Trophoblast cell (in vitro differentiated cells and primary cell): ENCODE results near the gene ASIC3.
"Not testable (repeated sequence)": the region's sequence is repeated elsewhere in the genome, so short reads cannot be mapped to it uniquely, and the experiment has no call there.

Experiments
- DNase-seq, 2 donors: peaks; one replicate each; pipeline ENCODE4 v3.0.0-alpha.2; 2016
- H2AFZ ChIP-seq: 2 replicates; pipeline ENCODE4 v1.6.1; 2013; ENCODE audit warnings: low read length, moderate library complexity, mild to moderate bottlenecking; ENCODE audit not compliant: insufficient read depth, poor library complexity
- H2AK5ac ChIP-seq: 2 replicates; pipeline ENCODE4 v1.6.1; 2013; ENCODE audit warnings: mild to moderate bottlenecking, low read length
- H2BK120ac ChIP-seq: 2 replicates; pipeline ENCODE4 v1.6.1; 2013; ENCODE audit warnings: low read length, mild to moderate bottlenecking, moderate library complexity; ENCODE audit not compliant: insufficient read depth, poor library complexity
- H2BK12ac ChIP-seq: 2 replicates; pipeline ENCODE4 v1.6.1; 2013; ENCODE audit warnings: mild to moderate bottlenecking, low read length, moderate library complexity
- H2BK5ac ChIP-seq: 2 replicates; pipeline ENCODE4 v1.6.1; 2013; ENCODE audit warnings: low read length, low read depth, moderate library complexity, mild to moderate bottlenecking; ENCODE audit not compliant: poor library complexity
- H3K14ac ChIP-seq: 2 replicates; pipeline ENCODE4 v1.6.1; 2013; ENCODE audit warnings: mild to moderate bottlenecking, low read length
- H3K18ac ChIP-seq: 2 replicates; pipeline ENCODE4 v1.6.1; 2013; ENCODE audit warnings: mild to moderate bottlenecking, low read length
- H3K23ac ChIP-seq: 2 replicates; pipeline ENCODE4 v1.6.1; 2013; ENCODE audit warnings: low read length
- H3K27ac ChIP-seq: 2 replicates; pipeline ENCODE4 v1.5.1; 2013; ENCODE audit warnings: low read depth, mild to moderate bottlenecking, inconsistent platforms, low read length, moderate library complexity
- H3K27me3 ChIP-seq: 2 replicates; pipeline ENCODE4 v1.6.1; 2013; ENCODE audit warnings: inconsistent platforms, mild to moderate bottlenecking, low read length, moderate library complexity; ENCODE audit not compliant: insufficient read depth
- H3K36me3 ChIP-seq, 2 experiments: 1 replicate in 1 of 2; 2 replicates in 1 of 2; pipeline ENCODE4 v1.6.1; 2013; ENCODE audit warnings: low read length in 2 of 2, mild to moderate bottlenecking in 2 of 2, moderate library complexity in 1 of 2; ENCODE audit not compliant: insufficient read depth in 2 of 2, control insufficient read depth in 1 of 2
- H3K4ac ChIP-seq: 2 replicates; pipeline ENCODE4 v1.6.1; 2013; ENCODE audit warnings: low read depth, mild to moderate bottlenecking, low read length, moderate library complexity
- H3K4me1 ChIP-seq, 2 experiments: 1 replicate in 1 of 2; 2 replicates in 1 of 2; pipeline ENCODE4 v1.6.1; 2013; ENCODE audit warnings: low read length in 2 of 2, mild to moderate bottlenecking in 2 of 2, moderate library complexity in 1 of 2; ENCODE audit not compliant: insufficient read depth in 2 of 2, control insufficient read depth in 1 of 2
- H3K4me2 ChIP-seq: 2 replicates; pipeline ENCODE4 v1.6.1; 2013; ENCODE audit warnings: inconsistent platforms, mild to moderate bottlenecking, low read length, moderate library complexity
- H3K4me3 ChIP-seq: 2 replicates; pipeline ENCODE4 v1.5.1; 2013; ENCODE audit warnings: mild to moderate bottlenecking, low read depth, low read length, inconsistent platforms
- H3K79me1 ChIP-seq: one replicate; pipeline ENCODE4 v1.6.1; 2013; ENCODE audit warnings: low read length
- H3K79me2 ChIP-seq: 2 replicates; pipeline ENCODE4 v1.6.1; 2013; ENCODE audit warnings: low read length, mild to moderate bottlenecking; ENCODE audit not compliant: control insufficient read depth, insufficient read depth, poor library complexity
- H3K9ac ChIP-seq: 2 replicates; pipeline ENCODE4 v1.6.1; 2013; ENCODE audit warnings: mild to moderate bottlenecking, low read length
- H3K9me3 ChIP-seq: 2 replicates; pipeline ENCODE4 v1.6.1; 2013; ENCODE audit warnings: low read depth, mild to moderate bottlenecking, control low read depth, inconsistent platforms, low read length; ENCODE audit not compliant: insufficient read depth
- H4K12ac ChIP-seq: 2 replicates; pipeline ENCODE4 v1.6.1; 2013; ENCODE audit warnings: low read depth, mild to moderate bottlenecking, low read length, moderate library complexity
- H4K8ac ChIP-seq: 2 replicates; pipeline ENCODE4 v1.6.1; 2013; ENCODE audit warnings: low read depth, mild to moderate bottlenecking, low read length, moderate library complexity
- H4K91ac ChIP-seq: one replicate; pipeline ENCODE4 v1.6.1; 2013; ENCODE audit warnings: low read depth, mild to moderate bottlenecking, low read length, moderate library complexity
- WGBS: extraction: QIAGEN DNeasy Blood & Tissue Kit; methylation state at CpG from one replicate; pipeline ENCODE4 v1.1.7; 2013; ENCODE audit warnings: missing lambda C conversion rate; ENCODE audit not compliant: insufficient read length, insufficient coverage; ENCODE audit errors: extremely low coverage; 5-methylcytosine and 5-hydroxymethylcytosine counted together

Gene ASIC3

DNA sequence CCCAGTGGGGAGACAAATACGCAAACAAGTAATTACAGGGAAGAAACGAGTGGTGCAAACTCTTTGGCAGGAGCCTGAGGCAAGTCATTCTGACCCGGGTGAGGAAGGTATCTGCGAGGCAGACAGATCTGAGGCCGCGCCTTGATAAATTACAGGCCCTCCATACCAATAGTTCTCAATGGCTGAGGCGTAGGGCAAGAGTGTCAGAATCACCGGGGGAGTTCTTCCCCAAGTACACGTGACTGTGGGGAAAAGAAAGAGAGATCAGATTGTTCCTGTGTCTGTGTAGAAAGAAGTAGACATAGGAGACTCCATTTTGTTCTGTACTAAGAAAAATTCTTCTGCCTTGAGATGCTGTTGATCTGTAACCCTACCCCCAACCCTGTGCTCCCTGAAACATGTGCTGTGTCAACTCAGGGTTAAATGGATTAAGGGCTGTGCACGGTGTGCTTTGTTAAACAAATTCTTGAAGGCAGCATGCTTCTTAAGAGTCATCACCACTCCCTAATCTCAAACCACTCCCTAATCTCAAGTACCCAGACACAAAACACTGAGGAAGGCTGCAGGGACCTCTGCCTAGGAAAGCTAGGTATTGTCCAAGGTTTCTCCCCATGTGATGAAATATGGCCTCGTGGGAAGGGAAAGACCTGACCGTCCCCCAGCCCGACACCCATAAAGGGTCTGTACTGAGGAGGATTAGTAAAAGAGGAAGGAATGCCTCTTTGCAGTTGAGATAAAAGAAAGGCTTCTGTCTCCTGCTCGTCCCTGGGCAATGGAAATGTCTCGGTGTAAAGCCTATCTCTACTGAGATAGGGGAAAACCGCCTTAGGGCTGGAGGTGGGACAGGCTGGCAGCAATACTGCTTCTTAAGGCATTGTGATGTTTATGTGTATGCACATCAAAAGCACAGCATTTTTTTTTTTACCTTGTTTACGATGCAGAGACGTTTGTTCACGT lies 21.3 kb upstream of the ASIC3 start:
- Histone ChIP-seq H2BK5ac (peak overlapping the region; percentile 74), H4K8ac (peak overlapping the region; percentile 16), H3K4me2 (peak overlapping the region; percentile 90), H3K4me1 (peaks cover 17 to 22% of the 10 kb centered on the region in 2 experiments), H2AFZ (peak overlapping the region; percentile 61), H3K27ac (peak overlapping the region; percentile 91), H2BK12ac (peak overlapping the region; percentile 61), H3K4ac (peak overlapping the region; percentile 39), H2BK120ac (peak overlapping the region; percentile 66), H3K79me1 (peaks cover 27% of the 10 kb centered on the region), H4K91ac (peak overlapping the region; percentile 67), H3K18ac (peak overlapping the region; percentile 22)
- not testable (repeated sequence) for H3K9me3 ChIP-seq, H4K12ac ChIP-seq, H3K36me3 ChIP-seq, H3K79me2 ChIP-seq, H3K4me3 ChIP-seq, H2AK5ac ChIP-seq, H3K9ac ChIP-seq, H3K23ac ChIP-seq, H3K27me3 ChIP-seq, H3K14ac ChIP-seq
- no CpG with 5 or more reads among the region's 19 CpGs for WGBS
- DNase-seq = peak; percentile 92 to 94

DNA sequence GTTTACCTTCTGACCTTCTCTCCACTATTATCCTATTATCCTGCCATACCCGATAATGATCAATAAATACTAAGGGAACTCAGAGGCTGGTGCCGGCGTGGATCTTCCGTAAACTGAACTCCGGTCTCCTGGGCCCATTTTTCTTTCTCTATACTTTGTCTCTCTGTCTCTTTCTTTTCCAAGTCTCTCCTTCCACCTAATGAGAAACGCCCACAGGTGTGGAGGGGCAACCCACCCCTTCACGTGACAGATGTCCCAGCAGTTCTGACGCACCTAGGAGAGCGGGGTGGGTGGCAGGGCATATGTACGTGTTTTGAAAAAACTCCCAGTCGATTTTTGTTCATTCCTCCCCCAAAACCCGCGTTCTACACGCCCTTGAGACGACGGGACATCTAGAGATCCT lies 20.6 kb upstream of the ASIC3 start:
- Histone ChIP-seq H2AFZ (peak overlapping the region; percentile 61), H2BK120ac (peak overlapping the region; percentile 83), H3K27ac (peak overlapping the region; percentile 91), H4K8ac (peak overlapping the region; percentile 17), H3K4me2 (peak overlapping the region; percentile 90), H4K12ac (peak overlapping the region; percentile 11), H2BK12ac (peak overlapping the region; percentile 37), H2BK5ac (peak overlapping the region; percentile 76), H3K14ac (peak overlapping the region; percentile 21), H4K91ac (peak overlapping the region; percentile 67), H3K4me3 (peak overlapping the region; percentile 52), H3K4me1 (peaks cover 17 to 22% of the 10 kb centered on the region in 2 experiments), H3K79me1 (peaks cover 27% of the 10 kb centered on the region)
- not testable (repeated sequence) for H3K9ac ChIP-seq, DNase-seq, H3K23ac ChIP-seq, H3K9me3 ChIP-seq, H3K36me3 ChIP-seq, H2AK5ac ChIP-seq, H3K18ac ChIP-seq, H3K4ac ChIP-seq, H3K27me3 ChIP-seq, H3K79me2 ChIP-seq
- no CpG with 5 or more reads among the region's 16 CpGs for WGBS

- Histone ChIP-seq H3K79me2 (peaks cover 2% of the 10 kb centered on the region), H2BK12ac (peak within 1 kb of the TSS; percentile 83), H3K18ac (peak within 1 kb of the TSS; percentile 83), H3K9me3 (no peaks in the 10 kb centered on the region), H3K4me3 (peak within 1 kb of the TSS; percentile 93), H3K23ac (no peak within 1 kb of the TSS), H3K27ac (peak within 1 kb of the TSS; percentile 91), H3K4me1 (peaks cover 17 to 22% of the 10 kb centered on the region in 2 experiments), H2BK5ac (peak within 1 kb of the TSS; percentile 93), H3K36me3 (peaks cover 0 to 2% of the 10 kb centered on the region in 2 experiments), H4K8ac (peak within 1 kb of the TSS; percentile 85), H4K12ac (peak within 1 kb of the TSS; percentile 74), H3K27me3 (no peaks in the 10 kb centered on the region), H3K4me2 (peak within 1 kb of the TSS; percentile 90), H3K4ac (peak within 1 kb of the TSS; percentile 60), H3K79me1 (peaks cover 27% of the 10 kb centered on the region), H3K9ac (peak within 1 kb of the TSS; percentile 86), H3K14ac (peak within 1 kb of the TSS; percentile 86), H2AFZ (peak within 1 kb of the TSS; percentile 98), H2BK120ac (peak within 1 kb of the TSS; percentile 92), H2AK5ac (peak within 1 kb of the TSS; percentile 47), H4K91ac (peak within 1 kb of the TSS; percentile 76)
- peak; percentile 99 to 100 for DNase-seq
- no CpG with 5 or more reads among the region's 53 CpGs for WGBS
These were observed 20.0 kb upstream of the ASIC3 start, which contains the start of gene ABCB8 for GRCh38 chr7:151028131-151028947. Gene ABCB8, plus strand, starts transcription at chr7:151028450. Its CDS starts 66 bp downstream, at chr7:151028516.

- Histone ChIP-seq H2AK5ac (peak overlapping the region; percentile 47), H2AFZ (peak overlapping the region; percentile 45), H3K79me2 (peaks cover 2% of the 10 kb centered on the region), H3K4ac (peak overlapping the region; percentile 60), H4K8ac (peak overlapping the region; percentile 79), H3K18ac (peak overlapping the region; percentile 29), H3K36me3 (peaks cover 3 to 7% of the 10 kb centered on the region in 2 experiments), H3K9ac (no peak overlapping the region), H4K12ac (peak overlapping the region; percentile 69), H3K27ac (peak overlapping the region; percentile 89), H3K4me2 (peak overlapping the region; percentile 80), H3K9me3 (no peaks in the 10 kb centered on the region), H3K4me3 (peak overlapping the region; percentile 93), H3K4me1 (peaks cover 17 to 22% of the 10 kb centered on the region in 2 experiments), H4K91ac (peak overlapping the region; percentile 76), H2BK5ac (peak overlapping the region; percentile 77), H3K14ac (peak overlapping the region; percentile 57), H2BK12ac (peak overlapping the region; percentile 28), H3K23ac (no peak overlapping the region), H3K27me3 (no peaks in the 10 kb centered on the region), H3K79me1 (peaks cover 25% of the 10 kb centered on the region), H2BK120ac (peak overlapping the region; percentile 46)
- no CpG with 5 or more reads among the region's 17 CpGs for WGBS
- DNase-seq = no peak
These were observed 19.3 kb upstream of the ASIC3 start for GRCh38 chr7:151028948-151029501.
